Body of pancreas (tissue), 4 donors: ENCODE measurements around the gene ARID1A. TPM values are rescaled to one million over a fixed set of nuclear protein-coding genes. Genes with fewer than 3 reads are reported as not detected.

ENCODE experiments used
- ATAC-seq: fragments of 150-250 bp; one replicate; pipeline ENCODE4 v1.9.1; 2016
- DNase-seq, 4 donors: peaks; one replicate each; pipeline ENCODE4 v3.0.0-alpha.2; 2019
- H3K27ac ChIP-seq, 4 donors: fragments of 200-600 bp; sonication (generic); 1 replicate in 3 of 4; 2 replicates in 1 of 4; pipeline versions ENCODE4 v1.5.1 to v1.6.1; 2016 to 2019; ENCODE audit warnings: mild to moderate bottlenecking in 1 of 4, mixed read lengths in 1 of 4, moderate library complexity in 1 of 4
- H3K27me3 ChIP-seq, 2 donors: fragments of 200-600 bp; sonication (generic); one replicate each; pipeline ENCODE4 v1.6.0; 2016; ENCODE audit warnings: mild to moderate bottlenecking in 1 of 2
- H3K36me3 ChIP-seq, 2 donors: fragments of 200-600 bp; sonication (generic); replicated peaks in 1 of 2; 2 replicates each; pipeline ENCODE4 v1.5.1; 2016; ENCODE audit warnings: low read depth in 2 of 2; ENCODE audit not compliant: insufficient read depth in 1 of 2
- H3K4me1 ChIP-seq: fragments of 200-600 bp; sonication (generic); one replicate; pipeline ENCODE4 v1.6.0; 2016
- H3K4me3 ChIP-seq, 2 donors: fragments of 200-600 bp; sonication (generic); 1 replicate in 1 of 2; 2 replicates in 1 of 2; pipeline ENCODE4 v1.5.1; 2016 to 2019
- H3K9me3 ChIP-seq, 3 donors: fragments of 200-600 bp; sonication (generic); 1 replicate in 2 of 3; 2 replicates in 1 of 3; pipeline ENCODE4 v1.5.1; 2016
- POLR2A ChIP-seq, 3 donors: fragments of 450-650 bp; IDR thresholded peaks; one replicate each; pipeline ENCODE4 v1.6.1; 2016; ENCODE audit warnings: antibody characterized with exemption in 3 of 3, mild to moderate bottlenecking in 2 of 3
- WGBS, 2 donors: methylation state at CpG; one replicate each; pipeline ENCODE4 v1.1.5; 2017; 5-methylcytosine and 5-hydroxymethylcytosine counted together
- intact Hi-C: fragments of 100-400 bp; cut with DNase I; formaldehyde crosslinking; loops from one replicate; pipeline ENCODE4 v1.15.1; 2023
- total RNA-seq, 2 donors: library from RNA; depleted of rRNA; stranded (reverse); fragments of >200 nt; gene quantifications; one replicate each; pipeline ENCODE4 v1.1.0, GENCODE V29; 2016
- TF ChIP-seq, protein P1 (sequence below), 7 experiments: fragments of 450-650 bp in 4 of 7; fragments of 200-600 bp in 3 of 7; sonication (generic) in 3 of 7; IDR thresholded peaks; one replicate each; pipeline ENCODE4 v1.5.1; 2016 to 2019; ENCODE audit warnings: antibody characterized with exemption in 7 of 7

The ARID1A gene
- total RNA-seq, 2 donors from 2014 or later, result 23.7 to 25.9 TPM

DNA sequence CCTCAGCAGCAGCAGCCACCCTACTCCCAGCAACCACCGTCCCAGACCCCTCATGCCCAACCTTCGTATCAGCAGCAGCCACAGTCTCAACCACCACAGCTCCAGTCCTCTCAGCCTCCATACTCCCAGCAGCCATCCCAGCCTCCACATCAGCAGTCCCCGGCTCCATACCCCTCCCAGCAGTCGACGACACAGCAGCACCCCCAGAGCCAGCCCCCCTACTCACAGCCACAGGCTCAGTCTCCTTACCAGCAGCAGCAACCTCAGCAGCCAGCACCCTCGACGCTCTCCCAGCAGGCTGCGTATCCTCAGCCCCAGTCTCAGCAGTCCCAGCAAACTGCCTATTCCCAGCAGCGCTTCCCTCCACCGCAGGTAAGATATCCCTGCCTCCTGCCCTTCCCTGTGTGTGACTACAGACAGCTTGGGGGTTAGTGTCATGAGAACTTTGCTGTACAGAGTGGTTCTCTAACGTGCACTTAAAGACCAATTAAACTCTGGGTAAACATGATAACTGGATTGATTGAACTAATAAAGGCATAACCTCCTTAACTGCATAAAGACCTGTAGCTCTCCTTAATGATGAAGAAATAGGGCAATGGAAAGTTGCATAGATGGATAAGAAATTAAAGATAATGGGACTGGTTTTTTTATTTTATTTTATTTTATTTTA is 35.6 kb downstream of the ARID1A start:
- intact Hi-C loops, result no loop called here

DNA sequence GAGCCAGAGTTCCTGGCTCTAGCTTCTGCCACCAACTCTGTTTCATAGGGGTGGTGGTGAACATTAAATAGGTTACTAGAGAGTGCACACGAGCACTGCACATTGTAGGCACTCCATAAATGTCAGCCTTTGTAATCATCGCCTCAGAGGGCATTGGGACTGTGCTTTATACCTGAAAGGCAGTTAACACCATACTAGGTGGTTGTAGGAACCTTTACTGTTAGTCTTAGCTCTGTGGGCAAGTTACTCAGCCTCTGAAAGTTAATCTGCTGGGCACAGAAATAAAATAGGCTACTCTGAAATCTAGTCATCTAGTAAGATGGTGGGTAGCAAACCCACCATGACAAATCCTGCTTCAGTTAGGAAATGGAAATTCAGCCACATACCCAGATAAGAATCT is 37.6 kb downstream of the ARID1A start:
- DNase-seq (no peak), ATAC-seq (no peak)
- Histone ChIP-seq H3K9me3 (no peaks in the 10 kb centered on the region), H3K27me3 (no peaks in the 10 kb centered on the region), H3K4me3 (no peak overlapping the region), H3K4me1 (peaks cover 9% of the 10 kb centered on the region), H3K27ac (no peak overlapping the region), H3K36me3 (peaks cover 0 to 27% of the 10 kb centered on the region in 2 donors)
- no peak for TF ChIP-seq POLR2A (IDR thresholded peaks at IDR 0.05)
- TF ChIP-seq, protein P1, sequence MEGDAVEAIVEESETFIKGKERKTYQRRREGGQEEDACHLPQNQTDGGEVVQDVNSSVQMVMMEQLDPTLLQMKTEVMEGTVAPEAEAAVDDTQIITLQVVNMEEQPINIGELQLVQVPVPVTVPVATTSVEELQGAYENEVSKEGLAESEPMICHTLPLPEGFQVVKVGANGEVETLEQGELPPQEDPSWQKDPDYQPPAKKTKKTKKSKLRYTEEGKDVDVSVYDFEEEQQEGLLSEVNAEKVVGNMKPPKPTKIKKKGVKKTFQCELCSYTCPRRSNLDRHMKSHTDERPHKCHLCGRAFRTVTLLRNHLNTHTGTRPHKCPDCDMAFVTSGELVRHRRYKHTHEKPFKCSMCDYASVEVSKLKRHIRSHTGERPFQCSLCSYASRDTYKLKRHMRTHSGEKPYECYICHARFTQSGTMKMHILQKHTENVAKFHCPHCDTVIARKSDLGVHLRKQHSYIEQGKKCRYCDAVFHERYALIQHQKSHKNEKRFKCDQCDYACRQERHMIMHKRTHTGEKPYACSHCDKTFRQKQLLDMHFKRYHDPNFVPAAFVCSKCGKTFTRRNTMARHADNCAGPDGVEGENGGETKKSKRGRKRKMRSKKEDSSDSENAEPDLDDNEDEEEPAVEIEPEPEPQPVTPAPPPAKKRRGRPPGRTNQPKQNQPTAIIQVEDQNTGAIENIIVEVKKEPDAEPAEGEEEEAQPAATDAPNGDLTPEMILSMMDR (IDR thresholded peaks at IDR 0.05), result no peak
- 84 to 97% methylated on average over 2 of the region's 2 CpGs for WGBS, 2 donors
- intact Hi-C loops, result no loop called here

More for the DNA sequence above, 35.6 kb downstream of the ARID1A start:
- H3K27ac ChIP-seq, result no peak overlapping the region
- TF ChIP-seq, protein P1 (IDR thresholded peaks at IDR 0.05), result no peak
- TF ChIP-seq POLR2A (IDR thresholded peaks at IDR 0.05), result no peak
- H3K27me3 ChIP-seq, result no peaks in the 10 kb centered on the region
- no peak overlapping the region for H3K4me3 ChIP-seq
- H3K9me3 ChIP-seq, result no peaks in the 10 kb centered on the region
- DNase-seq, result no peak
- H3K36me3 ChIP-seq, result peaks cover 0 to 23% of the 10 kb centered on the region in 2 donors
- ATAC-seq, result no peak
- H3K4me1 ChIP-seq, result peaks cover 26% of the 10 kb centered on the region
- 88 to 90% methylated on average over 11 of the region's 11 CpGs for WGBS, 2 donors

DNA sequence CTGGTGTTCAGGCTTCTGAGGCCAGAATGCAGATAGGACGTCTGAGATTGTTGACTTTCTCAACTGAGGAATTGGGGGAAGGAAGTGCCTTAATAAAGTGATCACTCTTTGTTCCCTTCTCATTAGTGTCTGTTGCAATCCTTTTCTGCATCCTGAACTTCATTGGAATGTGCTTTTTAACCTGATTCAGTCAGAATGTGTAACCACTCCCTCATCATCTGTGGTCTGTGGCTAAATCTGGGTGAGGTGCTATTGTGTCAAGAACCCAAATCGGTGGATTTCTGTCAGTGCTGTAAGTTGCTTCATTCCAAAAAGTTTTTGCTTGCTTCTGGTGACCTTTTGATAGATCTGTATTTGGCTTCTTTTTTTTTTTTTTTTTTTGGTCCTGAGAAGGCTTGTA is 38.2 kb downstream of the ARID1A start:
- no peaks in the 10 kb centered on the region for H3K9me3 ChIP-seq
- peaks cover 3% of the 10 kb centered on the region for H3K4me1 ChIP-seq
- intact Hi-C loops, result no loop called here
- no peak for ATAC-seq
- no peak overlapping the region for H3K4me3 ChIP-seq
- DNase-seq, result no peak
- WGBS, 2 donors, result 38 to 46% methylated on average over 2 of the region's 2 CpGs
- no peak for TF ChIP-seq POLR2A (IDR thresholded peaks at IDR 0.05)
- TF ChIP-seq, protein P1 (IDR thresholded peaks at IDR 0.05), result no peak
- no peaks in the 10 kb centered on the region for H3K27me3 ChIP-seq
- peaks cover 0 to 28% of the 10 kb centered on the region in 2 donors for H3K36me3 ChIP-seq
- H3K27ac ChIP-seq, result no peak overlapping the region

DNA sequence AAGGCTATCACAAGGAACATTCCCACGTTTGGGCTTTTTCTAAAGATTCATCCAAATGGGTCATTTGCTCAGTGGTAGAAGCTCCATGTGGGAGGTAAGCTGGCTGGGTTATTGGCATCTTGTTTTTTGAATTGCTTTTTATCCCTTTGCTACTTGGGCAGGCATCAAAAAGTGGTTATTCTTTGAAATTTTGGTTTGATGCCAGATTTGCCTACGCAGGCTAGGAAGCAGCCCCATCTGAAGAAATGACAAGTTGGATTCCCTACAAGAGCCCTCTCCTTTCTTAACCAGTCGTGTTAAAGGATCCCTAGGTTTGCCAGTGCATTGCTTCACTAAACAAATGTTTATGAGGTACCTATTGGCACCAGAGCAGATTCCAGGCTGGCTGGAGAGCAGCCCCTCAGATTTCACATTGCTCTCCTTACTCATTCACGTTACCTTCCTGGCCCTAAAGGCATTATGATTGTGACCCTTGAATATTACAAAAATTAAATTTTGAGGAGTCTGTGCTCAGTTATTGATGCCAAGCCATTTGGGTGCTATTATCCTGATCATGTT is 38.8 kb downstream of the ARID1A start:
- WGBS, 2 donors, result 51 to 71% methylated on average over 4 of the region's 4 CpGs
- Histone ChIP-seq H3K4me3 (no peak overlapping the region), H3K4me1 (peaks cover 4% of the 10 kb centered on the region), H3K9me3 (no peaks in the 10 kb centered on the region), H3K27me3 (no peaks in the 10 kb centered on the region), H3K36me3 (peaks cover 0 to 28% of the 10 kb centered on the region in 2 donors), H3K27ac (no peak overlapping the region)
- ATAC-seq (no peak), DNase-seq (no peak)
- TF ChIP-seq, protein P1 (IDR thresholded peaks at IDR 0.05), result no peak
- no peak for TF ChIP-seq POLR2A (IDR thresholded peaks at IDR 0.05)
- intact Hi-C loops, result no loop called here
